Trophoblast cell (in vitro differentiated cells and primary cell): Measurements from ENCODE around the gene SLC7A5.
"Not testable (repeated sequence)": the region's sequence is repeated elsewhere in the genome, so short reads cannot be mapped to it uniquely, and the experiment has no call there.

ENCODE experiments used
- DNase-seq, 2 donors: peaks; one replicate each; pipeline ENCODE4 v3.0.0-alpha.2; 2016
- H2AFZ ChIP-seq: 2 replicates; pipeline ENCODE4 v1.6.1; 2013; ENCODE audit warnings: low read length, moderate library complexity, mild to moderate bottlenecking; ENCODE audit not compliant: insufficient read depth, poor library complexity
- H2AK5ac ChIP-seq: 2 replicates; pipeline ENCODE4 v1.6.1; 2013; ENCODE audit warnings: mild to moderate bottlenecking, low read length
- H2BK120ac ChIP-seq: 2 replicates; pipeline ENCODE4 v1.6.1; 2013; ENCODE audit warnings: low read length, mild to moderate bottlenecking, moderate library complexity; ENCODE audit not compliant: insufficient read depth, poor library complexity
- H2BK12ac ChIP-seq: 2 replicates; pipeline ENCODE4 v1.6.1; 2013; ENCODE audit warnings: mild to moderate bottlenecking, low read length, moderate library complexity
- H2BK5ac ChIP-seq: 2 replicates; pipeline ENCODE4 v1.6.1; 2013; ENCODE audit warnings: low read length, low read depth, moderate library complexity, mild to moderate bottlenecking; ENCODE audit not compliant: poor library complexity
- H3K14ac ChIP-seq: 2 replicates; pipeline ENCODE4 v1.6.1; 2013; ENCODE audit warnings: mild to moderate bottlenecking, low read length
- H3K18ac ChIP-seq: 2 replicates; pipeline ENCODE4 v1.6.1; 2013; ENCODE audit warnings: mild to moderate bottlenecking, low read length
- H3K23ac ChIP-seq: 2 replicates; pipeline ENCODE4 v1.6.1; 2013; ENCODE audit warnings: low read length
- H3K27ac ChIP-seq: 2 replicates; pipeline ENCODE4 v1.5.1; 2013; ENCODE audit warnings: low read depth, mild to moderate bottlenecking, inconsistent platforms, low read length, moderate library complexity
- H3K27me3 ChIP-seq: 2 replicates; pipeline ENCODE4 v1.6.1; 2013; ENCODE audit warnings: inconsistent platforms, mild to moderate bottlenecking, low read length, moderate library complexity; ENCODE audit not compliant: insufficient read depth
- H3K36me3 ChIP-seq, 2 experiments: 1 replicate in 1 of 2; 2 replicates in 1 of 2; pipeline ENCODE4 v1.6.1; 2013; ENCODE audit warnings: low read length in 2 of 2, mild to moderate bottlenecking in 2 of 2, moderate library complexity in 1 of 2; ENCODE audit not compliant: insufficient read depth in 2 of 2, control insufficient read depth in 1 of 2
- H3K4ac ChIP-seq: 2 replicates; pipeline ENCODE4 v1.6.1; 2013; ENCODE audit warnings: low read depth, mild to moderate bottlenecking, low read length, moderate library complexity
- H3K4me1 ChIP-seq, 2 experiments: 1 replicate in 1 of 2; 2 replicates in 1 of 2; pipeline ENCODE4 v1.6.1; 2013; ENCODE audit warnings: low read length in 2 of 2, mild to moderate bottlenecking in 2 of 2, moderate library complexity in 1 of 2; ENCODE audit not compliant: insufficient read depth in 2 of 2, control insufficient read depth in 1 of 2
- H3K4me2 ChIP-seq: 2 replicates; pipeline ENCODE4 v1.6.1; 2013; ENCODE audit warnings: inconsistent platforms, mild to moderate bottlenecking, low read length, moderate library complexity
- H3K4me3 ChIP-seq: 2 replicates; pipeline ENCODE4 v1.5.1; 2013; ENCODE audit warnings: mild to moderate bottlenecking, low read depth, low read length, inconsistent platforms
- H3K79me1 ChIP-seq: one replicate; pipeline ENCODE4 v1.6.1; 2013; ENCODE audit warnings: low read length
- H3K79me2 ChIP-seq: 2 replicates; pipeline ENCODE4 v1.6.1; 2013; ENCODE audit warnings: low read length, mild to moderate bottlenecking; ENCODE audit not compliant: control insufficient read depth, insufficient read depth, poor library complexity
- H3K9ac ChIP-seq: 2 replicates; pipeline ENCODE4 v1.6.1; 2013; ENCODE audit warnings: mild to moderate bottlenecking, low read length
- H3K9me3 ChIP-seq: 2 replicates; pipeline ENCODE4 v1.6.1; 2013; ENCODE audit warnings: low read depth, mild to moderate bottlenecking, control low read depth, inconsistent platforms, low read length; ENCODE audit not compliant: insufficient read depth
- H4K12ac ChIP-seq: 2 replicates; pipeline ENCODE4 v1.6.1; 2013; ENCODE audit warnings: low read depth, mild to moderate bottlenecking, low read length, moderate library complexity
- H4K8ac ChIP-seq: 2 replicates; pipeline ENCODE4 v1.6.1; 2013; ENCODE audit warnings: low read depth, mild to moderate bottlenecking, low read length, moderate library complexity
- H4K91ac ChIP-seq: one replicate; pipeline ENCODE4 v1.6.1; 2013; ENCODE audit warnings: low read depth, mild to moderate bottlenecking, low read length, moderate library complexity
- WGBS: extraction: QIAGEN DNeasy Blood & Tissue Kit; methylation state at CpG from one replicate; pipeline ENCODE4 v1.1.7; 2013; ENCODE audit warnings: missing lambda C conversion rate; ENCODE audit not compliant: insufficient read length, insufficient coverage; ENCODE audit errors: extremely low coverage; 5-methylcytosine and 5-hydroxymethylcytosine counted together

SLC7A5 gene

DNA sequence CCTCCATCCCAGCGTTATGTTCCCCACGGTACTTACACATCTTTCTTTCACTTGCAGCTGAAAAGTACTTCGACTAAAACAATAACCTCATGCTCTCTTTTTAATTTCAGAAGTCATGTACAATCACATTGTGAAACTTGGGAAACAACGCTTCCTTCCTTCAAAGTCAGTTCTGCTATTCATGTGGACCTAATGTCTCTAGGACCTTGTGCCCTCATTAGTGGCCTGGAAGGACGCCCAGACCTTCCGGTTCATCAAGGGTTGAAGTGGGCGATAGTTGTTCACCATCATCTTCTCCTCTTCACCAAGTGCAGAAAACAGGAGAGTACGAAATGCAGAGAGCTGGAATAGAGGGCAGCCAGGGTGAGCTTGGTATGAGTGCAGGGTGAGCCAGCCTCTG, 18.6 kb upstream of the SLC7A5 start:
- not testable (repeated sequence) for H3K27ac ChIP-seq, H3K36me3 ChIP-seq, H4K8ac ChIP-seq, H4K91ac ChIP-seq, H2BK120ac ChIP-seq, H3K4me2 ChIP-seq, H2BK5ac ChIP-seq, H3K79me2 ChIP-seq, H3K4me3 ChIP-seq, H3K23ac ChIP-seq, H3K79me1 ChIP-seq, H3K18ac ChIP-seq, H3K9ac ChIP-seq, H4K12ac ChIP-seq, H3K27me3 ChIP-seq, H3K14ac ChIP-seq, H3K4me1 ChIP-seq, H3K4ac ChIP-seq, H2BK12ac ChIP-seq, H2AFZ ChIP-seq, H3K9me3 ChIP-seq, H2AK5ac ChIP-seq, DNase-seq
- WGBS: no CpG with 5 or more reads among the region's 8 CpGs

DNA sequence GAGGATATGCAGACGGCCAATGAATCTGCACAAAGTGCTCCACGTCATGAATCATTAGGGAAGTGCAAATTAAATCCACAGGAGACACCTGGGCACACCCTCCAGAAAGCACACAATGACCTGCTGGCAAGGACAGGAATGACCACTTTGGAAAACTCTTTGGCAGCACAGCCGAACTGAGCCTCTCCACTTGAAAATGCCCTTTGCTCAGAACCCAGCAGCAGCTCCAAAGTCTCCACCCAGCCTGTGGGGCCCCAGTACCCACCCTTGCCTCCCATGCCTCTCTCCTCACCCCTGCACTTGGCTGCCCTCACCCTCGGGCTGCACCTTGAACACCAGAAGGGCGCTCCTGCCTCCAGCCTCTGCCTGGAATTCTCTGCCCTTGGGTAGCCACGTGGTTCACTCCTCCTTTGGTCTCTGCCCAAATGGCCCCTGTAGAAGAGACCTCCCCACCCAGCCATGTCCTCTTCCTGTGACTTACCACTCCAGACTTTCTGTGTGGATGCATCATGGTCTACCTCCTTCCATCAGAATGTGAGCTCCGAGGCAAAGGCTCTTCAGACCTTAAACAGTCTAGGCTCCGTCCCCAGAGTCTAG, 16.2 kb upstream of the SLC7A5 start:
- H3K79me1 ChIP-seq, H2AK5ac ChIP-seq, H3K4me2 ChIP-seq, H3K18ac ChIP-seq, H3K4ac ChIP-seq, H4K8ac ChIP-seq, H3K9me3 ChIP-seq, H4K12ac ChIP-seq, H2BK12ac ChIP-seq, H3K4me3 ChIP-seq, H3K27ac ChIP-seq, DNase-seq, H3K79me2 ChIP-seq, H4K91ac ChIP-seq, H2BK5ac ChIP-seq, H2BK120ac ChIP-seq, H3K23ac ChIP-seq, H2AFZ ChIP-seq, H3K9ac ChIP-seq, H3K4me1 ChIP-seq, H3K27me3 ChIP-seq, H3K36me3 ChIP-seq, H3K14ac ChIP-seq: not testable (repeated sequence)
- no CpG with 5 or more reads among the region's 8 CpGs for WGBS

DNA sequence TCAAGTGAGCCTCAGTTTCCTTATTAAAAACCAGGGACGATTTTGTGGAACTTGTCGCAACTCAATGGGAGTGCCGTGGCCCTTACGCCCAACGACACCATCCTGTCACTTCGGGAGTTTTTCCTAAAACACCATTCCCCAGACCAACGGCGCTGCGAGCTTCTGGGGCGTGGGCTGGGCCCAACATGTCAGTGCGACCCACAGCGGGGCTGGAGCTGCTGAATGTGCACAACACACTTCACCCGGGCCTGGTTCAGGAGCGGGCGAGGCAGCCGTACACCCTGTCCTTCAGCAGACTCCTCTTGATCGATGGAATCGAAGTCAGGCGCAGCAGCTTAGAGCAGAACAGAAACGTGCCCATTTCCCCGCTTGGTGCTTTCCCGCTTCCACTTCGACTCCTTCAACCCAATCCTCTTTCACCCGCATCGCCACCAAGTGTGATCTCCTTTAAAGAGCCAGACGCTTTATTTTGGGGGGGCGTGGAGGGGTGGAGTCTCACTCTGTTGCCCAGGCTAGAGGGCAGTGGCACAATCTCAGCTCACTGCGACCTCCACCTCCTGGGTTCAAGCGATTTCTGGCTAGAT, 13.2 kb upstream of the SLC7A5 start:
- Histone ChIP-seq H4K8ac (no peak overlapping the region), H3K4me2 (no peak overlapping the region), H3K4me1 (peaks cover 5 to 10% of the 10 kb centered on the region in 2 experiments), H3K79me2 (no peaks in the 10 kb centered on the region), H3K23ac (no peak overlapping the region), H3K18ac (no peak overlapping the region), H4K12ac (no peak overlapping the region), H3K4ac (no peak overlapping the region), H2BK120ac (no peak overlapping the region), H3K9ac (no peak overlapping the region), H3K27ac (no peak overlapping the region), H4K91ac (no peak overlapping the region), H2AFZ (no peak overlapping the region), H3K79me1 (no peaks in the 10 kb centered on the region), H3K36me3 (no peaks in the 10 kb centered on the region), H3K4me3 (no peak overlapping the region), H3K9me3 (peaks cover 5% of the 10 kb centered on the region), H2BK12ac (no peak overlapping the region), H3K27me3 (no peaks in the 10 kb centered on the region), H2AK5ac (no peak overlapping the region), H3K14ac (no peak overlapping the region), H2BK5ac (no peak overlapping the region)
- 100% methylated on average over 4 of the region's 29 CpGs for WGBS
- no peak for DNase-seq

DNA sequence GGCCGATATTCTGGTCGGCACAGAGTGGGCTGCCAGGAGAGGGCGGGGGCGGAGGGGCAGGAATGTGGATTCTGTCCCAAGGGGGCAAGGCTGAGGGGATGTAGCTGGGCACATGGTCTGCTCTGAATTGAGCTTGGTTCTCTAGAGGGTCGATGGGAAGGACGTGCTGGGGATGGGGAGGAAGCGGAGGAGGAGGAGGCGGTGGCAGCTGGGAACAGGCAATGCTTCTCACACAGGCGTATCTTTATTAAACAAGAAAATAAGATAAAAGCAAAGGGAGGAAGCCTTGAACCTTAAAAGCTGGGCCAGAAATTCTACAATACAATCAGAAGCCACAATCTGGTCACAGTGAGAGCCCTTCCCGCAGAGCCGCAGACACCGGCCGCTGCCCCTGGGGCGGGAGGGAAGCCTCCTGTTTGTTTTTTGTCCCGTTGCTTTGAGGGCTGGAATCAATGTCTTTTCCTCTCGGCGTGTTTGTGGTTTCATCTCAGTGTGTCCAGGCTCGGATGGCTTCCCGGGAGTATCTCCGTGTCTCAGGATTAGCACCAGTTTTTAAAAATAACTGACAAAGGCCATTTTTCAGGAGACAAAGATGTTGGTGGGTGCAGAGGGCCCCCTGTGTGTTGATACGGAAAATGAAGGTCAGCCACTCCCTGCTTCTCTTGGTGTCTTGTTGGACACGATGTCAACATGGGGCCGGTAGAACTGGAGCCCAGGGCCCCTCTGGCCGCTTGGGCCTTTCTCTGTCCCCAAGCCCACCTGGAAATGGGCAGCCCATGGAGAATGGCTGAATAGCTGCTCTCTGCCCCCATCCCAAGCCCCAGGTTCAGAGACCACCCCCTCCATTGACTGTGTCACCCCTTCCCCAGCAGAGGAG, 12.3 kb upstream of the SLC7A5 start:
- Histone ChIP-seq H3K36me3 (no peaks in the 10 kb centered on the region), H2AK5ac (no peak overlapping the region), H3K23ac (no peak overlapping the region), H3K27me3 (no peaks in the 10 kb centered on the region), H3K79me1 (no peaks in the 10 kb centered on the region), H3K4me3 (no peak overlapping the region), H2BK5ac (no peak overlapping the region), H3K79me2 (no peaks in the 10 kb centered on the region), H3K9me3 (peaks cover 5% of the 10 kb centered on the region), H3K4me2 (no peak overlapping the region), H4K91ac (no peak overlapping the region), H4K12ac (no peak overlapping the region), H3K14ac (no peak overlapping the region), H2BK120ac (no peak overlapping the region), H3K27ac (no peak overlapping the region), H2AFZ (no peak overlapping the region), H3K9ac (no peak overlapping the region), H3K4me1 (peaks cover 5 to 10% of the 10 kb centered on the region in 2 experiments), H3K18ac (no peak overlapping the region), H2BK12ac (no peak overlapping the region), H3K4ac (no peak overlapping the region), H4K8ac (no peak overlapping the region)
- WGBS: no CpG with 5 or more reads among the region's 24 CpGs
- DNase-seq: no peak
